Testis (tissue), 2 donors: Measurements from ENCODE around the gene PDS5A.
"Not testable (repeated sequence)": the region's sequence is repeated elsewhere in the genome, so short reads cannot be mapped to it uniquely, and the experiment has no call there.

Experiments
- CTCF ChIP-seq, 3 experiments: fragments of 450-650 bp in 2 of 3; fragments of 200-600 bp in 1 of 3; sonication (generic) in 1 of 3; IDR thresholded peaks; one replicate each; pipeline ENCODE4 v1.5.1; 2016 to 2019; ENCODE audit warnings: antibody characterized with exemption in 3 of 3, mild to moderate bottlenecking in 2 of 3, moderate library complexity in 1 of 3
- POLR2A ChIP-seq: fragments of 450-650 bp; IDR thresholded peaks from one replicate; pipeline ENCODE4 v1.6.1; 2017; ENCODE audit warnings: antibody characterized with exemption, mild to moderate bottlenecking, moderate library complexity

- TF ChIP-seq CTCF (IDR thresholded peaks at IDR 0.05); POLR2A: not testable (repeated sequence)
These were observed 33.5 kb downstream of the PDS5A start for GRCh38 chr4:39944245-39944644.
